Endothelial cell (in vitro differentiated cells): Measurements from ENCODE around the gene SEC14L1. TPM values are rescaled to one million over a fixed set of nuclear protein-coding genes. Genes with fewer than 3 reads are reported as not detected.
A peak's percentile ranks its signal among the peaks of the same experiment; 100 is the strongest.

Experiments used
- DNase-seq: peaks from one replicate; pipeline ENCODE4 v3.0.0; 2021; ENCODE audit warnings: low spot score
- H3K27ac Mint-ChIP-seq: one replicate; pipeline ENCODE4 v1.8.0; 2021; ENCODE audit warnings: mixed read lengths, inconsistent platforms; ENCODE audit not compliant: unreplicated experiment
- H3K27me3 Mint-ChIP-seq: one replicate; pipeline ENCODE4 v1.8.0; 2021; ENCODE audit warnings: mild to moderate bottlenecking, moderate library complexity, mixed read lengths, inconsistent platforms; ENCODE audit not compliant: unreplicated experiment
- H3K36me3 Mint-ChIP-seq: one replicate; pipeline ENCODE4 v1.8.0; 2021; ENCODE audit warnings: mild to moderate bottlenecking, low read depth, mixed read lengths, inconsistent platforms; ENCODE audit not compliant: unreplicated experiment
- H3K4me1 Mint-ChIP-seq: one replicate; pipeline ENCODE4 v1.8.0; 2021; ENCODE audit warnings: mild to moderate bottlenecking, mixed read lengths, inconsistent platforms; ENCODE audit not compliant: unreplicated experiment
- H3K4me3 Mint-ChIP-seq: one replicate; pipeline ENCODE4 v1.8.0; 2021; ENCODE audit warnings: mild to moderate bottlenecking, mixed read lengths, inconsistent platforms; ENCODE audit not compliant: unreplicated experiment
- H3K9me3 Mint-ChIP-seq: one replicate; pipeline ENCODE4 v1.8.0; 2021; ENCODE audit warnings: mixed read lengths, inconsistent platforms; ENCODE audit not compliant: unreplicated experiment
- CTCF ChIP-seq: fragments of 200-600 bp; sonication (generic); IDR thresholded peaks from one replicate; pipeline ENCODE4 v1.5.0; 2021; ENCODE audit warnings: antibody characterized with exemption; ENCODE audit not compliant: unreplicated experiment
- total RNA-seq: library from RNA; stranded (reverse); fragmentation: NEBNext Ultra II Directional; extraction: Animal tissue kit (Norgen Biotek cat#: 25700); gene quantifications from one replicate; pipeline ENCODE4 v1.2.1, GENCODE V29; 2021; ENCODE audit not compliant: unreplicated experiment

SEC14L1 gene
- total RNA-seq, 1 donor from 2014 or later: 315 TPM

GRCh38 chr17:77203436-77203835 lies 62.7 kb downstream of the SEC14L1 start:
- peaks cover 69% of the 10 kb centered on the region for H3K36me3 Mint-ChIP-seq

GRCh38 chr17:77203846-77204245 lies 63.1 kb downstream of the SEC14L1 start:
- Mint-ChIP-seq H3K36me3 (peaks cover 69% of the 10 kb centered on the region), H3K27me3 (peaks cover 13% of the 10 kb centered on the region), H3K4me3 (peak overlapping the region; percentile 83), H3K27ac (no peak overlapping the region), H3K4me1 (peaks cover 36% of the 10 kb centered on the region), H3K9me3 (no peaks in the 10 kb centered on the region)
- no peak for TF ChIP-seq CTCF
- DNase-seq: no peak

More at GRCh38 chr17:77203436-77203835, 62.7 kb downstream of the SEC14L1 start:
- Mint-ChIP-seq H3K4me1 (peaks cover 32% of the 10 kb centered on the region), H3K4me3 (peak overlapping the region; percentile 83), H3K27me3 (peaks cover 13% of the 10 kb centered on the region), H3K9me3 (no peaks in the 10 kb centered on the region), H3K27ac (peak overlapping the region; percentile 74)
- TF ChIP-seq CTCF: no peak
- no peak for DNase-seq

GRCh38 chr17:77204536-77204935 lies 63.8 kb downstream of the SEC14L1 start:
- Mint-ChIP-seq H3K4me3 (peak overlapping the region; percentile 58), H3K27ac (peak overlapping the region; percentile 13), H3K9me3 (no peaks in the 10 kb centered on the region), H3K27me3 (peaks cover 17% of the 10 kb centered on the region), H3K36me3 (peaks cover 69% of the 10 kb centered on the region), H3K4me1 (peaks cover 41% of the 10 kb centered on the region)
- no peak for DNase-seq
- TF ChIP-seq CTCF: no peak

- peak overlapping the region; percentile 83 for H3K27ac Mint-ChIP-seq
- no peak for DNase-seq
- no peaks in the 10 kb centered on the region for H3K9me3 Mint-ChIP-seq
- H3K4me3 Mint-ChIP-seq: no peak overlapping the region
- peaks cover 19% of the 10 kb centered on the region for H3K27me3 Mint-ChIP-seq
- peaks cover 48% of the 10 kb centered on the region for H3K4me1 Mint-ChIP-seq
- no peak for TF ChIP-seq CTCF
- H3K36me3 Mint-ChIP-seq: peaks cover 70% of the 10 kb centered on the region
Measured at GRCh38 chr17:77205396-77206125, 64.8 kb downstream of the SEC14L1 start.
